Lower leg skin (tissue), 4 donors: ENCODE results near the gene CEP350. TPM values are rescaled to one million over a fixed set of nuclear protein-coding genes. Genes with fewer than 3 reads are reported as not detected.

Source experiments
- DNase-seq, 2 donors: peaks; one replicate each; pipeline ENCODE4 v3.0.0-alpha.2; 2019; ENCODE audit warnings: low spot score in 2 of 2
- H3K4me3 ChIP-seq: fragments of 200-600 bp; sonication (generic); 2 replicates; pipeline ENCODE4 v1.5.1; 2017; ENCODE audit warnings: mild to moderate bottlenecking, low read depth; ENCODE audit not compliant: poor library complexity, severe bottlenecking
- POLR2A ChIP-seq, 2 donors: fragments of 450-650 bp; IDR thresholded peaks; one replicate each; pipeline ENCODE4 v1.6.1; 2016 to 2017; ENCODE audit warnings: antibody characterized with exemption in 2 of 2, mild to moderate bottlenecking in 1 of 2, moderate library complexity in 1 of 2
- WGBS, 2 donors: methylation state at CpG; one replicate each; pipeline ENCODE4 v1.1.5; 2018; 5-methylcytosine and 5-hydroxymethylcytosine counted together
- intact Hi-C: fragments of 100-400 bp; cut with DNase I; formaldehyde crosslinking; loops from one replicate; pipeline ENCODE4 v1.15.0; 2023; ENCODE audit warnings: low total_unique reads
- total RNA-seq, 4 donors: library from RNA; depleted of rRNA; stranded (reverse); fragments of >200 nt; gene quantifications; one replicate each; pipeline ENCODE4 v1.1.0, GENCODE V29; 2016
- TF ChIP-seq, protein P1 (sequence below), 3 donors: fragments of 450-650 bp; IDR thresholded peaks; one replicate each; pipeline ENCODE4 v1.5.1; 2016; ENCODE audit warnings: antibody characterized with exemption in 3 of 3, mild to moderate bottlenecking in 3 of 3, moderate library complexity in 2 of 3

The CEP350 gene
- total RNA-seq, 4 donors from 2014 or later: 55.8 to 85.6 (median 59.9) TPM

DNA sequence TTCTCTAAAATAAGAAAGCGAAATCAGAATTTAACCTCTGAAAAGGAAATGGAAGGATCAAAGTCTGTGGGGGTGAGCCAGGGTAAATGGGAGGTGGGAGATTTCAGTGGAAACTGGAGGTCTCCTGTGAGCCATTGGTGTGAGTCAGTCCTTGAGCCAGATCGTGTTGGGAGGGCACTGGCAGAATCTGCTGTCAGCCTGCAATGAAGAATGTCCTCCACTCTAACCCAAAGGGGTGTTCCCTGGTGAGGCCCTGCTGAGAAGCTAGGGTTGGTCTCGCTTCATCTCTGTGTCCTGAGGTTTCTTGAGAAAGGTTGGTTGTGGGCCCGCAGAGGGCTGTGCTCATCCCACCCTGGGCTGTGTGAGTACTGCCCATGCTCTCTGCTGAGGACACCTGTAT is 202.5 kb downstream of the CEP350 start:
- intact Hi-C loops: no loop called here
- H3K4me3 ChIP-seq: no peak overlapping the region
- TF ChIP-seq, protein P1, sequence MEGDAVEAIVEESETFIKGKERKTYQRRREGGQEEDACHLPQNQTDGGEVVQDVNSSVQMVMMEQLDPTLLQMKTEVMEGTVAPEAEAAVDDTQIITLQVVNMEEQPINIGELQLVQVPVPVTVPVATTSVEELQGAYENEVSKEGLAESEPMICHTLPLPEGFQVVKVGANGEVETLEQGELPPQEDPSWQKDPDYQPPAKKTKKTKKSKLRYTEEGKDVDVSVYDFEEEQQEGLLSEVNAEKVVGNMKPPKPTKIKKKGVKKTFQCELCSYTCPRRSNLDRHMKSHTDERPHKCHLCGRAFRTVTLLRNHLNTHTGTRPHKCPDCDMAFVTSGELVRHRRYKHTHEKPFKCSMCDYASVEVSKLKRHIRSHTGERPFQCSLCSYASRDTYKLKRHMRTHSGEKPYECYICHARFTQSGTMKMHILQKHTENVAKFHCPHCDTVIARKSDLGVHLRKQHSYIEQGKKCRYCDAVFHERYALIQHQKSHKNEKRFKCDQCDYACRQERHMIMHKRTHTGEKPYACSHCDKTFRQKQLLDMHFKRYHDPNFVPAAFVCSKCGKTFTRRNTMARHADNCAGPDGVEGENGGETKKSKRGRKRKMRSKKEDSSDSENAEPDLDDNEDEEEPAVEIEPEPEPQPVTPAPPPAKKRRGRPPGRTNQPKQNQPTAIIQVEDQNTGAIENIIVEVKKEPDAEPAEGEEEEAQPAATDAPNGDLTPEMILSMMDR (IDR thresholded peaks at IDR 0.05): no peak
- no peak for TF ChIP-seq POLR2A (IDR thresholded peaks at IDR 0.05)
- WGBS, 2 donors: 91% methylated on average over 4 of the region's 4 CpGs
- DNase-seq: no peak

DNA sequence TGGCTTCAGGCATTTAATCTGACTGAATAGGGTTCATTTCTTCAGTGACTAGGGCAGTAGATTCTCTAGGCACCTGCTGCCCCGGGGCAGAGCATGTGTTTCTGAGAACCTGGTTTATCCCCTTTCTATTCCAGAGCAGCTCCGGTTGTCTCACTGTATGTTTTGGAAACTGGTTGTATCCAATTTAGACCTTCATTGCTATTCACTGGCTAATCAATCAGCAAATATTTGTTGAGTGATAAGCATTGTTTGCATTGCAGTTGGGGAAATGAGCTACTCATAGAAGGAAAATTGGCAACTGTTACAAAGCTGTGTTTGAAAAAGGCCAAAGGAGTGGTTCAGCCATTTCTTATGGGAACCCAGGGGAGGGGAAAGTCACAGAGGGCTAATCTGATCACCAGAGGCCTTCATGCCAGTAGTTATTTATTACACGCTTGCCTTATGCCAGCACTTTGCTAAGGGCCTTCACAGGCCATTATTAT is 203.0 kb downstream of the CEP350 start:
- H3K4me3 ChIP-seq: no peak overlapping the region
- no peak for TF ChIP-seq POLR2A (IDR thresholded peaks at IDR 0.05)
- TF ChIP-seq, protein P1 (IDR thresholded peaks at IDR 0.05): no peak
- WGBS, 2 donors: 81 to 87% methylated on average over 3 of the region's 3 CpGs
- no peak for DNase-seq
- intact Hi-C loops: no loop called here

DNA sequence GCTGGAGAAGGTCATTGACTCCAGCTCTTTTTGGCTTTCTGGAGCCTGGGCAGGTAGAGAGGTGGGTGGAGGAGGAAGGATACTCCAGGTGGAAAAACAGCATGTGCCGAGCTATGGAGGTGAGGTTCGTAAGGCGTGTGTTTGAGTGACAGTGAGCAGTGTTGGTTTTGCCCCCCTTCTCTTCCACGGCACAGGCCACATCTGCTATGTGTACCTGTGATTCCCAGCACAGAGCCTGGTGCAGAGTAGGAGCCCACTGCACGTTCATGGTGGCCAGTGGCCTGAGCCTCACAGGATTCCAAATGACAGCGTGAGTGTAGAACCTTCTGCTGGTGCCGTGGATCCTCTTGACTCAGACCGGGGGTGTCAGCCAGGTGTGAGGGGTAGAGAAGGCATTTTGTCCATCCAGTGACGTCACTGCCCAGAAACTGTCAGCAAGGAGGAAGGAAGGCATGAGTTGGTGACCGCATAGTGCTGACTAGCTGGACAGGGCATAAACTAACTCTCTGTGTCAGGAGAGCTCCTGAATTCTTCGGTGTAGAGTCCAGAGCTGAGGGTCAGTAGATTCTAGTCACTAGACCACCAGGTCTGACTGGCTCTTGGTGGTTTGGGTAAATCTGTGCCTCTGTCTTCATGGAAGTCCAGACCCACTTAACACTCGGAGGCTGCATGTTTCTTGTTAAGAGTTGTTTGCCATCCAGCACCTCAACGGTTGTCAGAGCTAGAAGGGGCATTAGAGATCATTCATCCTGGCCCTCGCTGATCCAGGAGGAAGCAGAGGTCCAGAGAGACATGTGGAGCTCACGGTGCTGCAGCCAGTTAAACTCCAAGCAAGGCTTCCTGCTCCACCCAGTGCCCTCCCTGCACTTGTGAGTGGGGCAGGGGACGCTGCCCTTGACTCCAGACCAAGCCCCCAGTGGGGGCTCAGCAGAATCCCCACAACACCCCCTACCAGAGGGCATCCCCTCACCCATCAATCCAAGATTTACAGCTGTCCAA is 203.8 kb downstream of the CEP350 start:
- intact Hi-C loops: no loop called here
- DNase-seq: no peak
- H3K4me3 ChIP-seq: no peak overlapping the region
- 87 to 91% methylated on average over 16 of the region's 16 CpGs for WGBS, 2 donors
- TF ChIP-seq, protein P1 (IDR thresholded peaks at IDR 0.05): no peak
- no peak for TF ChIP-seq POLR2A (IDR thresholded peaks at IDR 0.05)

DNA sequence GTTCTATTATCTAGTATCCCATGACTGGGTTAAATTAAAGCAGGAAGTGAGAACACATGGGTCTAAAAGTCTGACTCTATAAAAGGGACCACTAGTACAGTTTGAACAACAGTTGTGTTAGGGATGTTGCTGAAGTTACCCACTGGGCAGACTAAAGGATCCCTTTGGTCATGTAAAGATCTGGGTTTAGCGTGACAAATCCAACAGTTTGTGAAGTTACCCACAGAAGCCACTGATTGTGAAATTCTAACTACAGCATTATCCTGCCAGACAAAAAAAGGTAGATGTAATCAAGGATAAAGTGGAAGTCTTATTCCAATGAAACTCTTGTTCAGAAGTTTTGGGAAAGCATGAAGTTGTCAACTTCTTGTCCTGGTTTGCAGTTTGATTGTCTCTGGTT is 205.7 kb downstream of the CEP350 start:
- DNase-seq: no peak
- TF ChIP-seq, protein P1 (IDR thresholded peaks at IDR 0.05): no peak
- TF ChIP-seq POLR2A (IDR thresholded peaks at IDR 0.05): no peak
- no peak overlapping the region for H3K4me3 ChIP-seq
- intact Hi-C loops: no loop called here
- 77 to 81% methylated on average over 1 of the region's 1 CpG for WGBS, 2 donors

DNA sequence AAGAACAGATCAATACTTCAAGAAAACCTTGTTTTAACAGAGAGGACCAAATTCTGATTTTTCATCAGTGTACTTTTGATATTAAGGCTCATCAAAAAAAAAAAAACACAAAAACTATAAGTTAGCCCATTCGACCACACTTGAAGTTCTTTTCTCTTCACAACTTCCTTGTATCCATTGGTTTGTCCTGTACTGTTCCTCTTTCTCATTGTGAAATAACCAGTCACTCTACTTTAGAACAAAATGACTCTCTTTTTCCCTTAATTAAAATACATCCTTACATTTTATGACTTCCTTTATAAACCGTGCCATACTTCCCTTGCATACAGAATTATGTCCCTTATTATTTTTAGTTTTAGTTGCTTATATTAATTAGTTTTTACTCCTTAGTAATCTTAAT is 208.4 kb downstream of the CEP350 start:
- WGBS, 2 donors: 66 to 73% methylated on average over 2 of the region's 2 CpGs
- intact Hi-C loops: no loop called here
- no peak overlapping the region for H3K4me3 ChIP-seq
- TF ChIP-seq POLR2A (IDR thresholded peaks at IDR 0.05): no peak
- TF ChIP-seq, protein P1 (IDR thresholded peaks at IDR 0.05): no peak
- DNase-seq: no peak

Other genes with a start within 250 kb of the CEP350 start
- not detected for gene FAM163A, start 211.5 kb upstream of the CEP350 start, total RNA-seq
- 100 to 1,000 TPM in 1 of 4 donors, 10 to 100 TPM in 3; 81.5 to 108 (median 91.3) TPM for gene TOR1AIP2, start 77.0 kb upstream of the CEP350 start, total RNA-seq
- 10 to 100 TPM; 35.7 to 53.7 (median 48.8) TPM for gene TOR1AIP1, start 72.5 kb upstream of the CEP350 start, total RNA-seq
- 10 to 100 TPM; 77.7 to 90.3 (median 87.3) TPM for gene QSOX1, start 200.1 kb downstream of the CEP350 start, total RNA-seq